Loucy (cell line): ENCODE measurements around the gene CNKSR3.

ENCODE experiments used
- H2AFZ ChIP-seq: fragments of 200-600 bp; sonication (generic); 2 replicates; pipeline ENCODE4 v1.6.0; 2016; ENCODE audit warnings: antibody characterized with exemption, mild to moderate bottlenecking, low read length, moderate library complexity
- H3F3A ChIP-seq: fragments of 200-600 bp; 2 replicates; pipeline ENCODE4 v1.6.0; 2016; ENCODE audit warnings: antibody characterized with exemption, low read depth, mild to moderate bottlenecking
- H3K27me3 ChIP-seq: fragments of 200-600 bp; sonication (generic); 2 replicates; pipeline ENCODE4 v1.6.1; 2014; ENCODE audit warnings: low read length, mild to moderate bottlenecking; ENCODE audit not compliant: insufficient read depth, poor library complexity, severe bottlenecking
- H3K36me3 ChIP-seq: fragments of 200-600 bp; sonication (generic); 2 replicates; pipeline ENCODE4 v1.6.1; 2016; ENCODE audit warnings: low read length; ENCODE audit not compliant: insufficient read depth
- H3K4me1 ChIP-seq: fragments of 200-600 bp; sonication (generic); 2 replicates; pipeline ENCODE4 v1.5.1; 2014; ENCODE audit warnings: low read length, mild to moderate bottlenecking; ENCODE audit not compliant: insufficient read depth, poor library complexity, severe bottlenecking
- H3K4me2 ChIP-seq: fragments of 200-600 bp; sonication (generic); 2 replicates; pipeline ENCODE4 v1.6.0; 2014; ENCODE audit warnings: antibody characterized with exemption, low read length, low read depth, mild to moderate bottlenecking; ENCODE audit not compliant: poor library complexity, severe bottlenecking
- H3K4me3 ChIP-seq: fragments of 200-600 bp; sonication (generic); 2 replicates; pipeline ENCODE4 v1.5.1; 2014; ENCODE audit warnings: low read length, mild to moderate bottlenecking, mixed read lengths; ENCODE audit not compliant: poor library complexity, severe bottlenecking
- H3K79me2 ChIP-seq: fragments of 200-600 bp; sonication (generic); 2 replicates; pipeline ENCODE4 v1.6.1; 2014; ENCODE audit warnings: low read length; ENCODE audit not compliant: insufficient read depth
- H3K9ac ChIP-seq: fragments of 200-600 bp; sonication (generic); 2 replicates; pipeline ENCODE4 v1.6.0; 2014; ENCODE audit warnings: mild to moderate bottlenecking, low read depth, low read length, moderate library complexity; ENCODE audit not compliant: poor library complexity, severe bottlenecking
- H3K9me2 ChIP-seq: fragments of 200-600 bp; sonication (generic); replicated peaks from 2 replicates; pipeline ENCODE4 v1.6.1; 2016; ENCODE audit warnings: low read depth, low read length, mixed read lengths
- H3K9me3 ChIP-seq: fragments of 200-600 bp; sonication (generic); 2 replicates; pipeline ENCODE4 v1.6.1; 2014; ENCODE audit warnings: mild to moderate bottlenecking, antibody characterized with exemption, low read length, low read depth; ENCODE audit not compliant: insufficient read depth
- H4K20me1 ChIP-seq: fragments of 200-600 bp; sonication (generic); 2 replicates; pipeline ENCODE4 v1.6.0; 2014; ENCODE audit warnings: antibody characterized with exemption, low read length, mild to moderate bottlenecking; ENCODE audit not compliant: insufficient read depth, poor library complexity, severe bottlenecking
- EZH2phosphoT487 ChIP-seq: fragments of 200-600 bp; IDR thresholded peaks from 2 replicates; pipeline ENCODE4 v1.6.1; 2018; ENCODE audit warnings: antibody characterized with exemption, mild to moderate bottlenecking, moderate library complexity, borderline replicate concordance
- TF ChIP-seq, protein P1 (sequence below): fragments of 200-600 bp; sonication (generic); conservative IDR thresholded peaks from 2 replicates; pipeline ENCODE4 v1.5.1; 2014; ENCODE audit warnings: mild to moderate bottlenecking, antibody characterized with exemption, low read length

CNKSR3 gene

DNA sequence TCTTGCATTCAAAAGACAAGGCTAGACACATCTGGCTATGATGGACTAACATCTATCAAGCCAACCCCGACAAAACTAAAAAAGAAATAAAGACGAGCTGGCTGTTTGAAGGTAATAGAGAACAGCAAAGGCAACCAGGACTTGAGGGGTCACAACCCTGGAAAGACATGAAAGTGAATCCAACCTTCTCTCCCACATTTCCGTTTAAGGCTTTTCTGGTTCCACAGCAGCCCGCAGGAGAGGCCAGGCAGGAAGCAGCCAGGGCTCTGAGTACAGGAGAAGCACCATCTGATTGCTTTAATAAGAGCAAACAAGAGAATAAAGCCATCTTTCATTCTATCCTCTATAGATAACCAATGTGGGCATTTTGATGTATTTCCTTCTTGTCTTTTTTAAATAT lies 14.3 kb downstream of the CNKSR3 start:
- TF ChIP-seq, protein P1, sequence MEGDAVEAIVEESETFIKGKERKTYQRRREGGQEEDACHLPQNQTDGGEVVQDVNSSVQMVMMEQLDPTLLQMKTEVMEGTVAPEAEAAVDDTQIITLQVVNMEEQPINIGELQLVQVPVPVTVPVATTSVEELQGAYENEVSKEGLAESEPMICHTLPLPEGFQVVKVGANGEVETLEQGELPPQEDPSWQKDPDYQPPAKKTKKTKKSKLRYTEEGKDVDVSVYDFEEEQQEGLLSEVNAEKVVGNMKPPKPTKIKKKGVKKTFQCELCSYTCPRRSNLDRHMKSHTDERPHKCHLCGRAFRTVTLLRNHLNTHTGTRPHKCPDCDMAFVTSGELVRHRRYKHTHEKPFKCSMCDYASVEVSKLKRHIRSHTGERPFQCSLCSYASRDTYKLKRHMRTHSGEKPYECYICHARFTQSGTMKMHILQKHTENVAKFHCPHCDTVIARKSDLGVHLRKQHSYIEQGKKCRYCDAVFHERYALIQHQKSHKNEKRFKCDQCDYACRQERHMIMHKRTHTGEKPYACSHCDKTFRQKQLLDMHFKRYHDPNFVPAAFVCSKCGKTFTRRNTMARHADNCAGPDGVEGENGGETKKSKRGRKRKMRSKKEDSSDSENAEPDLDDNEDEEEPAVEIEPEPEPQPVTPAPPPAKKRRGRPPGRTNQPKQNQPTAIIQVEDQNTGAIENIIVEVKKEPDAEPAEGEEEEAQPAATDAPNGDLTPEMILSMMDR: no peak
- no peak for TF ChIP-seq EZH2phosphoT487
- no peaks in the 10 kb centered on the region for H4K20me1 ChIP-seq

DNA sequence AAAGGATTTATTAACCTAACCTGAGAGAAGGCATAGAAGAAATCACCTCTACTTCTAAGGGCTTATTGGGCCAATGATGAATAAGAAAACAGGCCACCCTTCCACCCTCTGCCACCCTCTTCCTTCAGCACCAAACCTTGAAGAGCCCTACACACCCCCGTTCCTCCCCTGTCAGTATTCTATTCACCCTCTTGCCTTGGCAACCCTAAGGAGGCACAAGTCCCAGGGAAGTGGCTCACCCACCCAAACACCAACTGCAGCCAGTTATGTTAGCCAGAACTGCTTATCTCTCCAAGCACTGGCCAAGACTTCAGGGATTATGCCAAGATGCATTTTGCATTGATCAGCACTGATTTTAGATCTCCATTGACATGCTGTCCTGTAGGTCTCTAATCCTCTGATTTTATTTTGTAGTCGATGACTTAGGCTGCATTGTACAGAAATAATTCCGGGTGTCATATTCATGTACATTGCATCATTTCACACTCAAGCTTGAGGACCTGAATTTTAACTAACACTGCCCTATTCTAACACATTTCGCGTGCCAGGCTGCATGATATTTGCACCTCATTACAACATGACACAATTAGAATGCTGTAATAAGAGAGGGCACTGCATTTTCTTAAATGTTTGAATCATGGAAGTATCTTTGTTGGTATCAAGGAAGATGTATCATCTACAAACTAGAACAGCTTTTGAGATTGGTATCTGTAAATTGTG lies 15.7 kb downstream of the CNKSR3 start:
- Histone ChIP-seq H4K20me1 (no peaks in the 10 kb centered on the region), H3K4me3 (no peak overlapping the region), H3K9me3 (no peaks in the 10 kb centered on the region), H3F3A (no peaks in the 10 kb centered on the region), H3K9ac (no peak overlapping the region), H3K4me2 (no peak overlapping the region), H3K4me1 (no peaks in the 10 kb centered on the region), H2AFZ (no peak overlapping the region), H3K27me3 (no peaks in the 10 kb centered on the region), H3K79me2 (no peaks in the 10 kb centered on the region), H3K36me3 (no peaks in the 10 kb centered on the region), H3K9me2 (no peaks in the 10 kb centered on the region)
- TF ChIP-seq EZH2phosphoT487: no peak
- TF ChIP-seq, protein P1: no peak

More for the DNA sequence above, 14.3 kb downstream of the CNKSR3 start:
- Histone ChIP-seq H2AFZ (no peak overlapping the region), H3K4me1 (no peaks in the 10 kb centered on the region), H3K9me3 (no peaks in the 10 kb centered on the region), H3F3A (no peaks in the 10 kb centered on the region), H3K4me3 (no peak overlapping the region), H3K27me3 (no peaks in the 10 kb centered on the region), H3K9me2 (no peaks in the 10 kb centered on the region), H3K4me2 (no peak overlapping the region), H3K36me3 (no peaks in the 10 kb centered on the region), H3K9ac (no peak overlapping the region), H3K79me2 (no peaks in the 10 kb centered on the region)

DNA sequence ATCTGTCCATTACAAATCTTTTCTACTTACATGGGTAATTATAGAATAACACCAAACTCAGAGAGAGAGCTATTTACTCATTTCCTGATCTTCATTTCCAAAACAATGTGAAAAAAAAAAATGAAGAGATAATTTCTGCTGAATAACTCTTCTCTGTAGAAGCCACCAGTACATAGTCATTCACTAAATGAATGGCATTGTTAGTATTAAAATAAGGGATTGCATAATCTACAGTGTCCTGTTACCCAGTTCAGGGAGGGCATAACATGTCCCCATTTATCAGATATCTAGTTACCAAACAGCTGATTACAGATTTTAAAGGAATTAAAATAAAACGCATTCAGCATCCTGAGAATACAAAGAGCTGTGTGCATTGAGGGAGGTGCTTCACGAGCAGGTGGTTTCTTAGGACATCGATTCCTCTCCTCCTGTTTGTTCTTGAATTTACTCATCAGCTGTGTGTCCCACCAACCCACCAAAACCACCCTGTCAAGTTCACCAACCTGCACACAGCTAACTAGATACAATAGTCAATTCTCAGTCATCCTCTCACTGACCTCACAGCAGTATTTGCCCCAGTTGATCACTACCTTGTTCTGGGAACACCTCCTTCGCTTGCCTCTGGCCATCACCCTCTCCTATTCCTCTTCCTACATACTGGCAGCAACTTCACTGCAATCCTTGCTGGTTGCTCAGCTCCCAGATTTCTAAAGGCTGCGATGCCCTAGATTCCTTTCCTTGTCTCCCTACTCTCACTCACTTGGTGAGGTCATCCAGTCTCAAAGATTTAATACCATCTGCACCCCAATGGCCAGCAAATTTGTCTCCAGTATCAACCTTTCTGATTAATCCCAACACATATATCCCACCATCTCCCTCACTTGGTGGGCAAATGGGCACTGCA lies 18.7 kb downstream of the CNKSR3 start:
- no peak overlapping the region for H3K4me2 ChIP-seq
- H3K4me1 ChIP-seq: no peaks in the 10 kb centered on the region
- no peak overlapping the region for H2AFZ ChIP-seq
- H4K20me1 ChIP-seq: no peaks in the 10 kb centered on the region
- H3K9ac ChIP-seq: no peak overlapping the region
- TF ChIP-seq EZH2phosphoT487: no peak
- TF ChIP-seq, protein P1: no peak
- no peaks in the 10 kb centered on the region for H3K9me3 ChIP-seq
- no peaks in the 10 kb centered on the region for H3K36me3 ChIP-seq
- no peaks in the 10 kb centered on the region for H3K79me2 ChIP-seq
- no peaks in the 10 kb centered on the region for H3F3A ChIP-seq
- no peak overlapping the region for H3K4me3 ChIP-seq
- H3K27me3 ChIP-seq: no peaks in the 10 kb centered on the region
- H3K9me2 ChIP-seq: no peaks in the 10 kb centered on the region
